GM19455 (cell line): ENCODE data around the gene PACSIN2.
"Not testable (repeated sequence)": the region's sequence is repeated elsewhere in the genome, so short reads cannot be mapped to it uniquely, and the experiment has no call there.

Experiments
- ATAC-seq: cut with Tn5 transposase; IDR thresholded peaks from one replicate; pipeline ENCODE4 v1.9.1; 2021; ENCODE audit not compliant: unreplicated experiment

The PACSIN2 gene

DNA sequence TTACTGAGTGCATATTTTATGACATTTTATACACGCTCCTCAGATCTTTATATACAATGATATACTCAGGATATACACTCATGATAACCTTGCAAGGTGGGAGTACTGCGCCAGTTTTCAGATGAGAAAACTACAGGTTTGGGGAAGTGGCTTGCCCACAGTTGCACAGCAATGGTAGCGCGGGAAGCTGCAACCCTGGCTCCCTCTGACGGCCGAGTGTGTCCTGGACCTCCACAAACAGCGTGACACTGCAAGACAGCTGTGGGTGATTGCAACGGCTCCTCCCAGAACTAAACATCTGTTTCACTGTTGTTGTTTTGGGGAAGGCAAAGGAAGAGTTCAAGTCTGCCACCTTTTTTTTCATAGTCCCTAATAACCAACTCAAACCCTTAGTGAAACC lies 47.0 kb downstream of the PACSIN2 start:
- no peak for ATAC-seq

DNA sequence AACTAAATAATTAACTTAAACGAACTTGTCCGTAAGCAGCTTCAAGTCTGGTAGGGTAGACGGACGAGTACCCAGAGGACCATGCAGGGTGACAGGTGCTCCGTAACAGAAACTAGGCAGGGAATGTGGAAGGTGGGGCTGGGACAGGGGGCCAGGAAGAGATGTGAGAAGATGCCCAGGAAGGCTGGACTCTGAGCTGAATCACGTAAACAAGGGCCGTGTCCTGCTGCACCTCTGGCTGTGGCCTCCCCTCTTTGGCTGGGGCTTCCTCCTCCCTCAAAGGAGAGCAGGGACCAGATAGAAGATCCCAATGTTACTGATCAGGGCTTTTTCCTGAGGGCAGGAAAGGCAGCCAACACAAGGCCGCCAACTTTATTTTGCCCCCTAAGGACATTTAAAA lies 47.9 kb downstream of the PACSIN2 start:
- ATAC-seq = no peak

DNA sequence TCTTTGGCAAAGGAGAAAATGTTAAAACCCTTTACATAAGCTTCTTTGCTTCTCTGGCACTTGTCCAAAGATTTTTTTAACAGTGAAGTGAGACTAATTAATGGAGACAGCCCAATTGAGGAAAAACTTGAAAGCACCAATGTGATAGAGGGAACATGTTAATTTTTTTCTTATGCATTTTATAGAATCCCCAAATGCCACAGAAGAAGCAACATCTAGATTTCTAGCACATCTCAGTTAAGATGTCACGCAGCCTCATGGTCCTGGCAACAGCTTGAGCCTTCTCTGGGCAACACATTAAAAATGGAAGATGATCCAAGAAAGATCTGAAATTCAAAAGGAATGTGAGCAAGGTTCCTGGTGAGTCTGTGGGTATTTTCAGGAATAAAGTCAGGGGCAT lies 48.5 kb downstream of the PACSIN2 start:
- no peak for ATAC-seq

DNA sequence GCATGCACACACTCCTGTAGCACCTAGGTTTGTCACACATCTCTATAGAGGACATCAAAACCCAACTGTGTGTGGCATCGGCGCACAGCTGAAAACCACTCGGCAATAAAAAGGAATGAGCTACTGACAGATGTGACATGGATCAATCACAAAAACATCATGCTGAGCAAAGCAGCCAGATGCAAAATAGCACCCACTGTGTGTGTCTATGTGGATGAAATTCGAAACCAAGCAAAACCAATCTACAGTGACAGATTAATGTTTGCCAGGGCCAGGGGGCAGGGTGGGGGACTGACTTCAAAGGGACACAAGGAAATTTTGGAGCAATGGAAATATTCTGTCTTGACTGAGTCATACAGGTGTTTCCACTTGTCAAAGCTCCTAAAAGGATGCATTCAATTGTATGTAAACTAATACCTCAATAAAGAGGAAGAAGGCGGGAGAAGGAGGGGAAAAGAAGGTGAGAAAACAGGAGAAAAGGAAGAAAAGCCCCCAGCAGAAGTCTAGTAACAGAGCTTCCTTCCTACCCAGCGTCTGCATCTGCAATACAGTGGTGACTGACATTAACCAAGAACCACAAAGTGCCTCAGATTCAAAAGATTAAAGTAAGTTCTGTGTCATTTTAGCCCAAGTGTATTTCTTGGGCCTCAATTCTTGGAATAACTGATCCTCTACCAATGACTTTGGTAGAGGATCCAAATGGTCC lies 49.8 kb downstream of the PACSIN2 start:
- ATAC-seq = no peak

DNA sequence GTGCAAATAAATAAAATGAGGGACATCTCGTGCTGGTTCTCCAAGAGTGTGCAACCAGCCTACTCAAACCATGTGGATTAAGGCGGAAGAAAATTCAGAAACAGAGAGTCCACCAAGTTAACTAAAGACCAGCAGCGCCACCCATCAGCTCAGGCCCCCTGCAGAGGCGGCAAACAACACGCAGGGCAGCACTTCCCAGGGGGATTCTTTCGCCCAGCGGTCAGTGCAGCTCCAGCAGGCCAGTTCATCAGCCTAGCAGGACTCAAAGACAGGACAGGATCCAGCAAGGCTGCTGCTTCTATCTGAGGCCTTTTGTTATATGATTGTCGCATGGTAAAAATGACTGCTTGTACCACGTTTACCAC lies 51.7 kb downstream of the PACSIN2 start:
- no peak for ATAC-seq

DNA sequence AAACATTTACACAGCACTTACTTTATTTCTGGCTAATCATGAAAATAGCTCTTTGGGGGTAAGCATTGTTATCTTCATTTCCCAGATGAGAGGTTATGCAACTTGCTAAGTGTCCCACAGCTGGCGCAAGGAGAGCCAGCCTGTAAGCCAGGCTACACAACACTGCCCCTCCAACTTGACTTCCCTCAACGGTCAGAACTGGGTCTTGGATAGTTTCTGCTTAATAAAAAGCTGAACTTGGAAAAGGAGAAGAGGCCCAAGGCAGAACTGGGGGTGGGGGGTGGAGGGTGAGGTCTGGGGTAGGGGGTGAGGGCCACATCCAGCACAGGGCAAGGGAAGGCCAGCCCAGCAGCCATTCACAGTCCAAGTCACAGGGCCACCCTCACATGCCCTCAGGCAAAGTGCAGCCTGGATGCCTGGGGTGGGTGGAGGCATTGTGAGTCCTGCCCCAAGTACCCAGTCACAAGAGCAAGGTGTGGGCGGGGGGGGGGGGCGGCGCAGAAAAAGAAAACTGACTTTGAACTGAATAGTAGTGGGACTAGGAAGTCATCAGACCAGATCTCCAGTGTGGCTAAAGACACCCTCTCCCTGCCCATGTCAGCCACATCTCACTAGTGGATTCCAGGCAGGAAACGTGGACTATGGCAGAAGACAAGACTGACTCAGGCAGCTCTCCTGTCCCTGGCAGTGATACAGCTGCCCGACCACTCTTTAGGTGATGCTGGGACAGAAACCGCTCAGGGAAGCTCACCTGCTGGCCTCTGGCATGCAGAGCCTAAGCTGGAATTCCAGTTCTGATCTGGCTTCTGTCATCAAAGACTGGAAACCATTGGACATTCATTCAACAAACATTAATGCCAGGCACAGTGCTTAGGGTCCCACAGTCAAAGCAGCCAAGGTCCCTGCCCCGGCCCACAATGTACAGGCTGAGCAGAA lies 52.4 kb downstream of the PACSIN2 start:
- no peak for ATAC-seq

DNA sequence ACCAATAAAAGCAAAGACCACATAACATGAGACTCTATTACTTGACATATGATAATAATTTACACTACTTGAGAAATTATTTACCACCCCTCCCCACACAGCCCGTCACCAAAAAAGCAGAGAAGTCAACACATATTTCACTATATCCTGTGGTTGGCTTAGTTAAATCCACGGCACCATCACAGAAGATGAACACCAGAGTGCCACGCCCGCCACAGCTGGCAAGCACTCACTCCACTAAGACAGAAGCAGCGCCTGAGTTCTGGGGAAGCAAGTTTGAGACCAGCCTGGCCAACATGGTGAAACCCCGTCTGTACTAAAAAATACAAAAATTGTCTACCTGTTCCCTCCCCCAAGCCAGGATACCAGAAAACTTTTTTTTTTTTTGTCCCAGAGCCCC lies 53.1 kb downstream of the PACSIN2 start:
- ATAC-seq = no peak

DNA sequence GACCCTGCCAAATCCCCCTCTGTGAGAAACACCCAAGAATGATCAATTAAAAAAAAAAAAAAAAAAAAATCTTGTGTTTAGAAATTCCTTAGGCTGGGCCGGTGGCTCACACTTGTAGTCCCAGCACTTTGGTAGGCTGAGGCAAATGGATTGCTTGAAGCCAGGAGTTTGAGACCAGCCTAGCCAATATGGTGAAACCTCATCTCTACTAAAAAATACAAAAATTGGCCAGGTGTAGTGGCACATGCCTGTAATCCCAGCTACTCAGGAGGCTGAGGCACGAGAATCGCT lies 53.6 kb downstream of the PACSIN2 start:
- not testable (repeated sequence) for ATAC-seq

DNA sequence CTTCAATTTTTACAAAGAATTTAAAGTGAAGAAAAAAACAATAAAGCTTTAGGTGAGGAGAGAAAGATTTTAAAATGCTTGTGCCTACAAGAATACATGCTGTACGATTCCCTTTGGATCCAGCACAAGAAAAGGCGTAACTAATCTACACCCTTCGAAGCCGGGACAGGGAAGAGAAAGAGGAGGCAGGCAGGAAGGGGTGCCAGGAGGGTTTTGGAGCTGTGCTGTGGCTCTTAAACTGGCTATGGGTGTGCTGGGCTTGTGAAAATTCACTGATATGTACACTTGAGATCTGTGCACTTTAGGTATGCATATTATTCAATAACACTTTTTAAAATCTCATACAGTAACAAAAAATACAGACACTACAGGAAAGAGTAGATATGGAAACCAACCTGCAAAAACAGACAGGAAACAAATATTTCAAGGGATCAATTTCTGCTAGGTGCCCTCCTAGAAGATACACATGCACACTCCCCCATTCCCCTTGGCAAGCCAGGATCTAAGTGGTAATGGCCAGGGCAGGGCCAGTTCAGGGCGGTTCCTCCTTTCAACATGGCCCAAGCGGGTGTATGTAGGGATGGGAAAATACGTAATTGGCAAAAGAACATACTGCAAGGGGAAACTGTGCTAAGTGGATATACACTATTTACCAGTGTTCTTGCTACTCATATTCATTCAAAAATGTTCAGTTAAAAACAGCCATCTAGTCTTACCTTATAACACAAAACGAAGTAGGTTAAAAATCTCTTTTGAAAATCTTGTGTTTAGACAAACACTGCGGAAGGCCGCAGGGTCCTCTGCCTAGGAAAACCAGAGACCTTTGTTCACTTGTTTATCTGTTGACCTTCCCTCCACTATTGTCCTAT lies 54.2 kb downstream of the PACSIN2 start:
- ATAC-seq = no peak

DNA sequence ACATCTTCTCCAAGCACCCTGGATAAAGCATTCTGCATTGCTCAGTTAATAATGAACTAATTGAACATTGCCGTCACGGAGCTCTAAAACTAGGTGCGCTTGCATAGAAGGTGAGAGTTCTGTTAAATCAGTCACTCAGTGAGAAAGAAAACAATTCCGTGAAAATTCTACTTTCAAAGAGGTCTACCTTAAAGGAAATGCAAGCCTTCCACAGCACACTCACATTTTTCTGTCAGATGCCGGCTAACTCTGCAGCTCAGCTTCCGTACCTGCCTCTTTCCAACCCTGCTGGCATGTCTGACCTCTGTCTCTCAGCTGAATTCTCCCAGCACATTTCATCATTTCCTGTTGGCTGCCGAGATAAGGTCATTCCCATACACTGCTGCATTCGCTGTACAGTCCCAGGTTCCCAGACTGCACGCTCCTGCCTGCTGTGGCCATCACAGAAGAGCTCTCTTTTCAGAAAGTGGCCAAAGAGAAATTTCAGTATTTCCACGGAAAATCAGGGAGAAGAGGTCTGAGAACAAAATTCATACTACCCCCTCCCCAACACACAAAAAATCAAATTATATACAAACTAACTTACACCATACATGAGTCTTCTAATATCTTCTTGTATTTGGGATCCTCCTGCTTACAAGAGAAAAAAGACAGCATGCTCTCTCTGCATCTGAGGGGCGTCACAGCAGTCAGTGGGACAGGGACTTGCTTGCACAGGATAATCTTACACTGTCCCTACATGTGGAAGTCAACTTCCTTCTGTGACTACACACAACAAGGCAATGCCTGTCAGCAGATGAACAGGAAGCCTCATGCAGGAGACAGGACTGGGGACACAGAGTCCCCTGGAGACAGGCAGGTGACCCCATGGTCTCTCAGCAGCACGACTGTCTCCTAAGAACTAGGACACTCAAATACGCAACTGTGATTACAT lies 55.1 kb downstream of the PACSIN2 start:
- no peak for ATAC-seq

DNA sequence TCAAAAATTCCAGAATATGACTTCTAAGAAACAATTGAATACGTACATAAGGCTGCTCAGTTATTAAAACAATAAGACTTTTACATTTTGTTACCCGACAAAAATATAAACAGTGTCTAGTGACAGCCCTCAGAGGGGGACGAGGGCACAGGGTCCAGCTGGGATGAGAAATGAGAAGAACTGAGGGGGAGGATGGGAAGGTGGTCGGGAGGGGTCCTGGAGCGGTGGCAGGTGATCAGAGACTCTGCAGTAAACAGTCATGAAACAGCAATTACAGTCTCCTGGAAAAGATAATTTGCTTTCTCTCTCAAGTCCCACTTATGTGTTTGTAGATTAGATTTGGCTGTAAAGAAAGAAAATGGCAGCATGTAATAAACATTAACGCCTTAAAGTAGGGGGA lies 56.0 kb downstream of the PACSIN2 start:
- ATAC-seq = no peak

DNA sequence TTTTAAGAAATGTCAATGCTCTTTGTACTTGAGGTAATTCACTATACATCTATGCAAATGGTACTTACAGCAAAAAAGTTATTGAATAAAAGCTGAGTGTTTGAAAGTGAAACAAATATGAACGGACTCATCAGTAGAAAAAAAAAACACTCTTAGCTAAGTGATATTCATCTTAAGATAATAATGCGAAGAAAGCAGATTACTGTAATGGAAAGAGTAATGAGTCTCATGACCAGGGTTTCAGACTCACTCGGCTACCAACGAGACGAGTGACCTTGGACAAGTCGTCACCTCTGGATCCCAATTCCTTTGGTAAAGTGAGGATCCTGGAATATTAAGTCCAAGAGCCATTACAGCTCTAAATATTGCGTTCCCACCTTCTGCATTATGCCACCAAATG lies 57.0 kb downstream of the PACSIN2 start:
- ATAC-seq = no peak

DNA sequence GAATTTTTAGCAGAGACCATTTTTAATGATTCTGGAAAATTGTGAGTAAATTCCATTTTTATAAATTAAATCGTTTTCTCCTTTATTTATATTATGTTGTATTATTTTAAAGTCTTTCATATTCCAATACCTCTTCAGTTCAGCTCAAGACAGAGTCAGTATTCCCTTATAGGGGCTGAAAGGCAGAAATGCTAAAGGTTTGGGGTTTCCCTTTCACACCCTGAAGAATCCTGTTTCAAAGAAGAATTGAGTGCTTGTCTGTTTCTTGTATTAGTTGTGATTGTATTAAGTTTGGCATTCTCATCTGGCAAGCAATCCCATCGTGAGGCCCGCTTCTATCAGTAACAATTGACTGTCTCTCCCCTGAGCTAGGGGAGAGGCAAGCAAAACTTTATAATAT lies 57.4 kb downstream of the PACSIN2 start:
- no peak for ATAC-seq

DNA sequence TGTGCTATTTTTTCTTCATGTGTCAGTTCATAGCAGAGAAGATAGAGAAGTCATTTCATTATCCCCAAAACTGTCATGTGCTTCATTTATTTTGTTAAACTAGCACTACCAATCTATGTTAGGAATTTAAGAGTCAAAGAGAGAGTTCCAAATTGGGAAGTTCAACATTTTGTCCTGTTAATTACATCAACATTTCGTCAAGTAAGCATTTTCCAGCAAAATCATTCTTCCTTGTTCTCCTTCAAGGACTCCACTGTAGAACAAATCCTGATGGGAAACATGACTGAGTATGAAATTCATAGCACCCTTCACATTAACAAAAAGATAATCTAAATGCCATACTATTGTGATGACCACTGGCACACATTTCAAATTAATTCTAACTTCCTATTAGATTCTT lies 59.1 kb downstream of the PACSIN2 start:
- no peak for ATAC-seq

DNA sequence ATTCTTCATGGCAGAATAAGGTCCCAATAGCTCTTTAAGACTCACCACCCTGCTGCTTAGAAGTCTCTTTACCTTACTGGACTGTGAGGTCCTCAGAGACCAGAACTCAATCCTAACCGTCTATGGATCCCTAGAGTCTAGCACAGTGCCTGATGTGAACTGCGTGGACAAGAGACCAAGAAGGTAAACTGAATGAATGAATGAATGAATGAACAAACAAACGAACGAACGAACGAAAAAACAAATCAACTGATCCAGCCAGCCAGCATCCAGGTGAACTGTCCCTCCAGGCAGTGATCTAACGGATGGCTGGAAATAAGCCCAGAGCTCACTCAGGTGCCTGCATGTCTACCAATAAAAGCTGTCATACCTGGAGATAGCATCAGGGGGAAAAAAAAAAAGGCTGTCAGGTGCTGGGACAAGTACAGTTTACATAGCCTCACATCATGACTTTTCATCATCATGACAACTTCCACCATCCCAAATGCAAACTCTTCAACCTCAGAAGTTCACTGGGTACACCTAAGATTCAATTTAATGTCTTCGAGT lies 59.8 kb downstream of the PACSIN2 start:
- no peak for ATAC-seq

DNA sequence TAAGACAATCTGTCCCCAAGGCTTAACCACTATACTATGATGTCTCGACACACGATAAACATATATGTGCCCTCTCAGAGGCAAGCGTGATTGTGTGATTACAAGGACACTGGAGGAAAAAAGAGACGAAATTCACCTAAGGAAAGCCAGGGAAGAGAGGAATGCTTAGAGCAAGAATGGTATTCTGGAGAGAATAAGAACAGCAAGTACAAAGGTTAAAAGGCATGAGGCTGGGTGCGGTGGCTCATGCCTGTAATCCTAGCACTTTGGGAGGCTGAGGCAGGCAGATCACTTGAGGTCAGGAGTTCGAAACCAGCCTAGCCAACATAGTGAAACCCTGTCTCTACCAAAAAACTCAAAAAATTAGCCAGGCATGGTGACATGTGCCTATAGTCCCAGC lies 61.2 kb downstream of the PACSIN2 start:
- not testable (repeated sequence) for ATAC-seq

DNA sequence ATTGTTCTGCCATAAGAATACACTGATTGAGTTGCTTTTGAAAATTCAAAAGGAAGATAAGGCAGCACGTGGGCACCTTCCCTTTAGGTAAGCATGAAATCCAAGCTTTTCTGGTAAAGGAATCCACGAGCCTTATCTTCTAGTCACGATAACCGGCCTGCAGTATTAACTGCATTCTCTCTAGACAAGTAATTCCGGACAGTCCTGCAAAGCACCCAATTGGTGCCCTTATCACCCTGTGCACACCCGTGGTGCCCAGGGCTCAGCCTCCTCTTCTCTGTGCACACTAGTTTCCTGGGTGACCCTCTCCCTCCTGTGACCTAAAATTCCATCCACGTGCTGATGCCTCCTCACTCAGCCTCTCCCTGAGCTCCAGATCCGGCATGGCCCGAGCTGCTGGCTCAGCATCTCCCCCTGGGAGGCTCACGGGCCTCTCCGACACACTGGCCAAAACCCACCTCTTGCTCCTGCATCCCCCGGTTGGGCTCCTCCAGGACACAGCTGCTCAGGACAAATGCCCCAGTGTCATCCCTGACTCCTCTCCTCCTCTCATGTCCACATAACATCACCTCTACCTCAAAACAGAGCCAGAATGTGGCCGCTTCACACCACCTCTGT lies 63.7 kb downstream of the PACSIN2 start:
- no peak for ATAC-seq

DNA sequence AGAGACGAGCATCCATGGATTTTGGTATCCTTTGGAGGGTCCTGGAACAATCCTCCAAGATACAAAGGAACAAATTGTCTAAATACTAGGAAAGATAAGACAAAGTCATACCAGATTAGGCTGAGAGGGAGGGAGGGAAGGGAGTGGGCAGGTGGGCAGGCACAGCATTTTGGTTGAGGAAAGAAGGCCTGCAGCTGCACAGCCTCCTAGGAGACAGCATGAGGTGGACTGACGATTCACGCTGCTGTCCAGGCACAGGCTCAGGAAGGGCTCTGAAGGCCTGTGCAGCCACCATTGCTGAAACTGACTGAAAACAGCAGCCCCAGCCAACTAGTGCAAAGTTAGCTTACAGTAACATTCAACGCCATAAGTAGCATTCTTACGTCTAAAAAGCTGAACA lies 64.7 kb downstream of the PACSIN2 start:
- ATAC-seq = no peak

DNA sequence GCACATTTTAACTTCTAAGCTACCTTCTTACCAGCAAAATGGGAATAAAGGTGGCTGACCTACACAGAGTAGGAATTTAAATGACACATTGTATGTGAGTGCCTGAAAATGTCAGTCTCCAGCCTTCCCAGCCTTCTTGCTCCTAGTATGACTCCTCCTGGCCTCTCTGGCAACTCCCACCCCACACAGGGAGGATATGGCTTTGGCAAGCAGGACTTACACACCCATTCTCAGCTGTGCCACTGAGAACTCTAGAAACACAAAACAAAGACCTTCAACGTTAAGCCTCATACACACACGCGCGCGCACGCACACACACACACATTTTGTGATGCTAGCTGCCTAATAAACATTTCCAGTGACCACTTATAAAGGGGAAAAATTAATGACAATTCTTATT lies 65.8 kb downstream of the PACSIN2 start:
- no peak for ATAC-seq

DNA sequence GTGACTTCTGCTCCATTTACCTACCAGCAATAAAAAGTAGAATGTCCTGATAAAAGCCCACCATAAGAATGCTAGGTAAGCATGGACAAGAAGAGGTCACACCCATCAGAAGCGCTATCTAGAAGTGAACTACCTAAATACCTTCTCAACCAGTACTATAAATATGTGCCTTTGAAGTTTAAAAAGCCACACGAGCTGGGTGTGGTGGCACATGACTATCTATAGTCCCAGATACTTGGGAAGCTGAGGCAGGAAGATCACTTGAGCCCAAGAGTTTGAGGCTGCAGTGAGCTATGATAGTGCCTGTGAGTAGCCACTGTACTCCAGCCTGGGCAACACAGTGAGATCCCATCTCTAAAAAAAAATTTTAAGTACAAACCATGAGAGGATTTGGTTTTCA lies 66.7 kb downstream of the PACSIN2 start:
- no peak for ATAC-seq
